Thyroid gland (tissue), 4 donors: ENCODE measurements around the gene NPEPPS.

ENCODE experiments used
- POLR2A ChIP-seq, 2 donors: fragments of 450-650 bp; IDR thresholded peaks; one replicate each; pipeline ENCODE4 v1.6.1; 2017; ENCODE audit warnings: antibody characterized with exemption in 2 of 2, mild to moderate bottlenecking in 2 of 2, moderate library complexity in 1 of 2
- TF ChIP-seq, protein P1 (sequence below), 6 experiments: fragments of 200-600 bp in 3 of 6; fragments of 450-650 bp in 3 of 6; sonication (generic) in 3 of 6; IDR thresholded peaks; one replicate each; pipeline ENCODE4 v1.5.1; 2016 to 2019; ENCODE audit warnings: antibody characterized with exemption in 6 of 6, mild to moderate bottlenecking in 2 of 6, inconsistent platforms in 1 of 6, moderate library complexity in 1 of 6

DNA sequence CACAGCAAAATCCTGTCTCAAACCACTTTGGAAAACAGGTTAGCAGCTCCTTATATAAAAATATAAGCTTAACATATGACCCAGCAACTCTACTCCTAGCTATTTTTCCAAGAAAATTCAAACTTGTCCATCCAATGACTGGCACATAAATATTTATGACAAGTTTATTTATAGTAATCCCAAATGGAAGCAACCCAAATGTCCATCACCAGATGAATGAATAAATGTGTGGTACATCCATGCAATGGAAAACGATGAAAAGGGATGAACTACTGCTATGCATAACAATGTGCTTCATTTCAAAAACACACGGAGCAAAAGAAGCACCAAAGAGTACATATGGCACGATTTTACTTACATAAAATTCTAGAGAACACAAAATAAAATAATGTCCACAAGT, 109.2 kb downstream of the NPEPPS start:
- TF ChIP-seq, protein P1, sequence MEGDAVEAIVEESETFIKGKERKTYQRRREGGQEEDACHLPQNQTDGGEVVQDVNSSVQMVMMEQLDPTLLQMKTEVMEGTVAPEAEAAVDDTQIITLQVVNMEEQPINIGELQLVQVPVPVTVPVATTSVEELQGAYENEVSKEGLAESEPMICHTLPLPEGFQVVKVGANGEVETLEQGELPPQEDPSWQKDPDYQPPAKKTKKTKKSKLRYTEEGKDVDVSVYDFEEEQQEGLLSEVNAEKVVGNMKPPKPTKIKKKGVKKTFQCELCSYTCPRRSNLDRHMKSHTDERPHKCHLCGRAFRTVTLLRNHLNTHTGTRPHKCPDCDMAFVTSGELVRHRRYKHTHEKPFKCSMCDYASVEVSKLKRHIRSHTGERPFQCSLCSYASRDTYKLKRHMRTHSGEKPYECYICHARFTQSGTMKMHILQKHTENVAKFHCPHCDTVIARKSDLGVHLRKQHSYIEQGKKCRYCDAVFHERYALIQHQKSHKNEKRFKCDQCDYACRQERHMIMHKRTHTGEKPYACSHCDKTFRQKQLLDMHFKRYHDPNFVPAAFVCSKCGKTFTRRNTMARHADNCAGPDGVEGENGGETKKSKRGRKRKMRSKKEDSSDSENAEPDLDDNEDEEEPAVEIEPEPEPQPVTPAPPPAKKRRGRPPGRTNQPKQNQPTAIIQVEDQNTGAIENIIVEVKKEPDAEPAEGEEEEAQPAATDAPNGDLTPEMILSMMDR (IDR thresholded peaks at IDR 0.05): no peak
- TF ChIP-seq POLR2A (IDR thresholded peaks at IDR 0.05): no peak
